ENCODE results near the gene HCFC1.

The HCFC1 gene

DNA sequence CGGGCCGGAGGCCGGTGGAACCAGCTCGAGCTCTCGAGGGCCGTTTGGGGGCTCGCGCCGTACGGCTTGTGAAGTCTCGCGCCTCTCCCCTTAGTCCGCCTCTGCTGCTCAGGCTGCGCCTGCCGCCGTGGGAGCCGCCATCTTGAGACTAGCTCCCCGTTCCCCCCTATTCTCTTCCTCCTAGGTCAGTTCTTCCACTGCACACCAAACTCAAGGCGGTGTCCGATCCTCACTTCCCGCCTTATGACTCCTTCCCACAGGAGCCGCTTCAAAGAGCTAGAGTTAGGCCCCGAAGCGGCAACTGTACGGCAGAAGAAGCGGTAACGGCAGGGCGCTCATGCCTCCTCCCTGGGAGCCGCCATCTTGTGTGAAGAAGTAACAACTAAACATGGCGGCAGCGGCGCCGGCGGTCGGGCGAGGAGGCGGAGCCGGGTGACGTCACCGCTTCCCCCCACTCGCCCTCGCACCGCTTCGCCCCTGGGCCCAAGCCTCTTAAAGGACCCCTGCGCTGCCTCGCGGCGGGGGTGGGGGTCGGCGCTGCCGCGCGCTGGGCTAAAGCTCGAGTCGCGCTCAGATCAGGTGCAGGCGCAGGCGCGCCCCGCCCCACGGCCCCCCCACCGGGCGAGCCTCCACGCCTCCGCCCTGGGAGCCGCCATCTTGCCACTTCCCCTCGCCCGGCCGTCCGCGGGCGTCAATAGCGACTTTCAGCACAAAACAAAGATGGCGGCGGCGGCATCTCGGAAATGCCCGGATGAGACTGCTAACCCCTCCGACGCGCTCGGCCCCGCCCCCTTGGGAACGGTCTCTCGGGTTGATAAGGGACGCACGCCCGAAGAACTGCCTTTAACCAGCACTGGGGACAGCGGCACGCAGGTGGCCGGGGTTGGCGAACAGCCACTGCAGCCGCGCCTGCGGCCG, at the start of gene HCFC1:
TSS of gene HCFC1 (minus strand) at position 369 of the 918 bp plus-strand sequence. CDS start 978 bp downstream, outside the sequence.
- peak; percentile 69 for DNase-seq (ENCODE audit: low read depth, low spot score)

DNA sequence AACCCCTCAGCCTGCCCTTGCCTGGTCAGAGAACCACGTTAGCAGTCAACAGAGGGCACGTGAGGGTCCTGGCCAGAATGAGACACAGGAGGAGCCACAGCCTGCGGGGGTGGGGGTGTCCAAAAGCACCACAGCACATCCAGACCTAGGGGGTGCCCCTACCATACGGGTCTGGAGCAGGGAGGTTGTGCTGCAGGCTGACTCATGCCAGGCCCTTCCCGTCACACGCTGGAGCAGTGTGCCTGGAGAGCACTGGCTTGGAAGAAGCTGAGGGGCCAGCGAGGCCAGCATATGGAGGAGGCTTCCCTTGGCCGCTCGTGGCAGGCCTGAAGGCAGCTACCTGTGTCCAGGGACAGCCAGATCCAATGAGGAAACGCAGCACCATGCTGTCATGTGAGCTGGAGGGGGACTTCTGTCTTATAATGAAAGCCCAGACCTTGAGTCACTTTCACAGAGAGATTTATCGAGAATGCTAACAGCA, 49.6 kb upstream of the HCFC1 start:
- DNase-seq (ENCODE audit: low read depth, low spot score) = no peak

DNA sequence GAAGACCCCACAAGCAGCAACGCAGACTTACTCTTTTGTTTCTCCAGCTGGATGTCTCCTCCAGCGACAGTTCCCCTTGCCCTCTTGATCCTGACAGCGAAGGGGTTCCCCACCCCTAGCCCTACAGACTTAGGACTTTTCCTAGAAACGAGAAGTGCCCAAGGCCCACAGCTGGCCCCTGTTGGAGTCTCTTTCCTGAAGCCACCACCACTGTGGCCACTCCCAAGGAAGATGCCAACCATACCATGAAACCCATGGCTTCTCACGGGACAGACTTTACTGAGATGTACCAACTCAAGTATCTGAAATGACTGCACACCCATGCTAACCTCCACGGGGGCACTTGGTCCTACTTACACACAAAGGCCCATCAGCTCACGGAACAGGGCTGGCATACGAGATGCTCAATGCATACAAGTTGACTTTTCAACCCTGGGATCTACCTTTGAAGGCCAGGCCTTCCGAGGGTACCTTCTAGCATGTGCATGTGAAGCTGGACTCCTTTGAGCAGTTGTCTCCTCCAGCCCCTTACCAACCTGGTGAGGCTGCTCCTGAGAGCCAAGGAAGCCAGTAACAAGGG, 49.0 kb upstream of the HCFC1 start:
- DNase-seq (ENCODE audit: low read depth, low spot score) = no peak

DNA sequence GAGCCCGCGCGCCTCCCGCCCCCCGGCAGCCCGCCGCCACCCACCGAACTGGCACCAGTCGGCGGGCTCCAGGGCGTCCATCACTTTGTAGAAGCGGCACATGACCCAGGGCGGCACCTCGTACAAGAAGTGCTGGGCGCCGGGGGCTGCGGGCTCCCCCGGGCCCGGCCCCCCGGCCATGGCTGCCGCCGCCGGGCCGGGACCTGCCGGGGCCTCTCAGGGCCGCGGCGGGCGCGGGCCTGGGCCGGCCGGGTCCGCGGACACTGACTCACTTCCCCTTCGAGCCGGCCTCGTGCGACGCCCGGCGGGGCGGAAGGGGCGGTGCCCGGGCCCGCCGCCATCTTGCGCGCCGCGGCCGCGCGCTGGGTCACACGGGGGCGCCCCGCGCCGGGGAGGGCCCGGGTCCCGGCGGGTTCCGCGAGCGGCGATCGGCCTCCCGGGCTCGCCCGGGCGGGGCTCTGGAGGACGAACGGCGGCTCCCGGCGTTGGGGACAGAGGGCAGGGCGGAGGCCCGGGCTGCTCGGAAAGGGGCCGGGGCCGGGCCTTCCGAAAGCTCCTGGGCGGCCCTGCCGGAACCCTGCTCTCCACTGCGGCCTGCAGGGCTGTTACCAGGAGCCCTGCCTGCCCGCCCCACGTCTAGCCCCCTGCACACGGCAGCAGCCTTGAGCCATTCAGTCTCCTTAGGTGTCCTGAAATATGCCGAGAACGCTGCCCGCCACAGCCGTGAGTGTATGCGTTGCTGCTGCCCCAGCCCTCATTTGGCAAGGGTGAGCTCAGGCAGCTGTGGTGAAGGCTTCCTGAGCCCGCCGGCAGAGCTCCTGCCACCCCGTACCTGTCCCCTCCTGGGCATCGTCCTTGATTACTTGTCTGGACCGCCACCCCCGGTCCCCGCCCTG, 48.3 kb upstream of the HCFC1 start, which contains the start of gene IRAK1:
TSS of gene IRAK1 (minus strand) at position 270 of the 896 bp plus-strand sequence. CDS start at position 180, 90 bp downstream.
- no peak for DNase-seq (ENCODE audit: low read depth, low spot score)

DNA sequence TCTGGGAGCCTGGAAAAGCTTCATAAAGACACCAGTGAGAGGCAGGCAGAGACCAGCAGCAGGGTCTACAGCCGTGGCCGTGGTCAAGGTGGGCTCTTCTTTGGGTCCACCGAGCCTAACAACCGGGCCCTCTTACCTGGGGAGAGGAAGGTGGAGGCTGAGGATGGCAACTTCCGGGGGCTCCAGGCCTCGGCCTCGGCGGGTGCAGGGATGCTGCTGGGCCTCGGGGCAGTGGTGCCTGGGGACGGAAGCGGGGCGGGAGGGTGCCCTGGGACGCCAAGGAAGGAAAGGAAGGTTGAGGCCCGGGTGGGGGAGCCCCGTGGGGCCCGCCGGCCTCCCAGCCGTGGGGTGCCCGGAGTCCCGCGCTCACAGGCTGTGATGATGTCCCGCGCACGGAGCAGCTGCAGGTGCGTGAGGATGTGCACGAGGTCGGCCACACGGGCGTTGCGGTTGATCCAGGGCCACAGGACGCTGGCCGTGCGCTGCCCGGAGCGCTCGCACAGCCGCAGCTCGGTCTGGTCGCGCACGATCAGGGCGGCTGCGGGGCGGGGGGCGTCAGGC, 47.5 kb upstream of the HCFC1 start:
- DNase-seq (ENCODE audit: low read depth, low spot score) = no peak

DNA sequence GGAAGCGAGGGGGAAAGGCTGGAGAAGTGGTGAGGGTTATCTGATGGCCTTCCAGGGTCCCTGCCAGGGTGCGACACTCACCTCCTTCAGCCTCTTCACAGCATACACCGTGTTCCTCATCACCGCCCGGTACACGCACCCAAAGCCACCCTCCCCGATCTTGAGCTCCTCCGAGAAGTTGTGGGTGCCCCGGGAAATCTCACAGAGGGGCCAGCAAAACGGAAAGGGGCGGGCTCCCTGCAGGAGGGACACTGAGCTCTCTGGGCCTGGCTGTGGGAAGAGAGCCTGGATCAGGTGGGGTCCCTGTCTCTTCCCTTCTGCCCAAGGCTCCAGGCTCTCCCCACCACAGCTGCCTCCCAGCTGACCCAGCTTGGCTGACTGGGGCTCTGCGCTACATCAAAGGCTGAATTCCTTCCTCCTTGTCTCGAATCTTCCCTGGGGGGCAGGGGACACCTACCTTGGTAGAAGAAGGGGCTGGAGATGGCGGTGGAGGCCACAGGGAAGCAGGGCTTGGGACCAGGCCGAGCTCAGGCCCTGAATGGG, 47.0 kb upstream of the HCFC1 start:
- DNase-seq (ENCODE audit: low read depth, low spot score) = no peak

DNA sequence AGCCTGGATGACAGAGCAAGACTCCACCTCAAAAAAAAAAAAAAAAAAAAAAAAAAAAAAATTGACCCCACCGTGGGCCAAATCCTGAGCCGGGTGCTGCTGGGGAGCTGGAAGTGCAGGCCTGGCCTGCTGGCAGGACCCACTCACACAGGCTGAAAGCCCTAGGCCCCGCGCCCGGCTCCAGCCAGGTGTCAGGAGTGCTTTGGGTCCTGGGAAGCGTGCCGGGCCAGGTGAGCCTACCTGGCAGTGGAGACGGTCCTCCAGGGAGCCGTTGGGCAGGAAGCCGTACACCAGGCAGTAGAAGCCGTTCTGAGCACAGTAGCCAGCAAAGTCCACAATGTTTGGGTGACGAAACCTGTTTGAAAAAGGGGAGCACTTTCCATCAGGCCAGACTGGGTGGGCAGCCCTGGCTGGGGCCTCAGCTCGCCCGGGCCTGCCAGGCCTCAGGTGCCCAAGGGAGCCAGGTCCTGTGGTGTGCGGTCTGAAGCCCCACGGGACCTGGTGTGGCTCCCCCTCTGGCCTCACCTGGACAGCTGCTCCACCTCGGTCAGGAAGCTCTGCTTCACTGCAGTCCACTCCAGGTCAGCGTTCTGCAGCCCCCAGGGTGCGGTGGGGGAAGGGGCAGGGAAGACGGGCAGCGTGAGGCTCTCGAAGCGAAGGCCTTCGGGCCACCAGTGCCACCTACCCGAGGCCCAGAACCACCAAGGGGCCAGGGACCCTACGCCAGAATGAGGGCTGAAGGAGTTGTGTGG, 46.3 kb upstream of the HCFC1 start:
- no peak for DNase-seq (ENCODE audit: low read depth, low spot score)

DNA sequence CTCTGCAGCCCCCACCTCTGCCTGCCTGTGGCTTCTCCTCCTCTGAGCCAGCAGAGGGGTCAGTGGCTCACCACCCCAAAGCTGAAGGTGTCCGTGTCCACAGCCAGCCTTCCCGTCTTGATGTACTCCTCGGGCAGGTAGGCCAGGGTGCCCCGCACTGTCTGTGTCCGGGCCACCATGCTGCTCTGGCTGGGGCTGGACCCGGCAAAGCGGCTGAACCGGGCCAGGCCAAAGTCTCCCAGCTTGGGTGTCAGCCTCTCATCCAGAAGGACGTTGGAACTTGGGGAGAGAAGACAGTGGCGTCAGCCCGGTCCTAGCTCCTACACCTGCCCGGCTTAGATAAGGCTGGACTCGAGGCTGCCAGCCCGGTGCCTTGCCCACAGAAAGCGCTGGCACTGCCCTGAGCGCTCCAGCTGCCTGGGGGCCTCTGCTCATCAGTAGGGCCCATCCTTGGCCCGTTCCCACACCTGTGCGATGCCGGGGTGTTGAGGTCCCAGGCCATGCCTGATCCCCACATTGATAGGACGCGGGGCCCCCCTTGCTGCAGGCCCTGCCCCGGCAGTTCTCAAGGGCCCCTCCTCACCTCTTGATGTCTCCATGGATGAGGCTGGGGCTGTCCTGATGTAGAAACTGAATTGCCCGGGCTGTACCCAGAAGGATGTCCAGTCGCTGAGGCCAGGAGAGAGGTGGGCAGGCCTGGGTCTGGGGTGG, 44.9 kb upstream of the HCFC1 start:
- DNase-seq (ENCODE audit: low read depth, low spot score) = no peak

DNA sequence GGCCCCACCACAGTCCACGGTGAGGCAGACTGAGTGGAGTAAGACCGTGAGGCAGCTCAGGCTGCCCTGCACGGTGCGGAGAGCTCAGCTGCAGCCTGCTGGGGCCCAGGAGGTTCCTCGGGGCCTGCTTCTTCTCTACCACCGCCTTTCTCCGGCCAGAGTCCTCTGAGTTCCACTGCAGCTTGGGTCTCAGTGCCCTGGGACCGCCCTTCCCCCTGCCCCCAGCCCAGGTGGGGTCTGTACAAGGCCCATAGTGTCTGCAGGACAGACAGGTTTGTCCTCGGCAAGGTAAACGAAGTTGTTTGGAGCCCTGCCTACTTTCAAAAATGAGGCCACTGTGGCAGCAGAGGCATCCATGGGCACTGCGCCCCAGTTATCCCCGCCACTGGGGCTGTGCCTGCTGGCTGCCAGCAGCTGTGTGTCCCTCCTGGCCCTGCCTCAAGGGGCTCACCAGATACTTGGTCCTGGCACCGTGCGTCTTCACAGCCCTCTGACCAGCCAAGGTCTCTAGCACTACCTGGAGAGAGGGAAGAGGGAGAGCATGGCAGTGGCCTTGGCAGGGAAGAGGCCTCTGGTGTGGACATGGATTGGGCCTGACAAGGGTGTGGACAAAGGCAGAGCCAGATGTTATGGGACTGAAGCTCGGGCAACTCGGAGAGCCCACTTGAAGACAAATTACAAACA, 44.1 kb upstream of the HCFC1 start:
- DNase-seq (ENCODE audit: low read depth, low spot score) = no peak

DNA sequence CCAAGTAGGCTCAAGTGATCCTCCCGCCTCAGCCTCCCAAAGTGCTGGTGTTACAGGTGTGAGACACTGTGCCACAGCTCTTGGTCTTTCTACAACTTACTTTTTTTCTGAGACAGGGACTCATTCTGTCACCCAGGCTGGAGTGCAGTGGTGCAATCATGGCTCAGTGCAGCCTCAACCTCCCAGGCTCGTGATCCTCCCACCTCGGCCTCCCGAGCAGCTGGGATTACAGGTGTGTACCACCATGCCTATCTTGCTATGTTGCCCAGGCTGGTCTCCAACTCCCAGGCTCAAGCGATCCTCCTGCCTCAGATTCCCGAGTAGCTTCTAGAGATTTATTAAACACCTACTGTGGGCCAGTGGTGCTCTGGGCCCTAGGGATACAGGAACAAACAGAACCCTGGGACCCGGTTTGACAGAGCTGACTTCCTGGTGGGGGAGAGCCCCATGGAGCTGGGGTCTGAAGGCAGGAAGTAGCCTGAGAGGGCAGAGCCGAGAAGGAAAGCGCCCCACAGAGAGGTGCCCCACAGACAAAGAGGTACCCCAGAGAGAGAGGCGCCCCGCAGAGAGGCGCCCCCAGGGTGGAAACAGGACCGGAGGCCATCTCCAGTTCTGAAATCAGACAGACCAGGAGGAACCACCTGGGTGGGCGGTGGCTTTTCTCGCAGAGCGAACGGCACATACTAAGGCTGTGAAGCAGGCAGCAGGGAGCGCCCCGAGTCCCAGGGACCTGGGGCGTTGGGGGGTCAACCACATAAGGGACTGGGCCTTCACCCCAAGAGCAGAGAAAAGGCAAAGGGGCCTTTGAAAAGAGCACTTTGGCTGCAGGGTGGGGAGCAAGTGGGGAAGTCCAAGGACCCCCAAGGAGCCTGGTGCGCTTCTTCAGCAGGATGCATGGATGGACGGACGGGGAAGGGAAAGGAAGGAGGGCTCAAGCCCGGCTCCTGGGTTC, 43.1 kb upstream of the HCFC1 start:
- DNase-seq (ENCODE audit: low read depth, low spot score) = no peak

DNA sequence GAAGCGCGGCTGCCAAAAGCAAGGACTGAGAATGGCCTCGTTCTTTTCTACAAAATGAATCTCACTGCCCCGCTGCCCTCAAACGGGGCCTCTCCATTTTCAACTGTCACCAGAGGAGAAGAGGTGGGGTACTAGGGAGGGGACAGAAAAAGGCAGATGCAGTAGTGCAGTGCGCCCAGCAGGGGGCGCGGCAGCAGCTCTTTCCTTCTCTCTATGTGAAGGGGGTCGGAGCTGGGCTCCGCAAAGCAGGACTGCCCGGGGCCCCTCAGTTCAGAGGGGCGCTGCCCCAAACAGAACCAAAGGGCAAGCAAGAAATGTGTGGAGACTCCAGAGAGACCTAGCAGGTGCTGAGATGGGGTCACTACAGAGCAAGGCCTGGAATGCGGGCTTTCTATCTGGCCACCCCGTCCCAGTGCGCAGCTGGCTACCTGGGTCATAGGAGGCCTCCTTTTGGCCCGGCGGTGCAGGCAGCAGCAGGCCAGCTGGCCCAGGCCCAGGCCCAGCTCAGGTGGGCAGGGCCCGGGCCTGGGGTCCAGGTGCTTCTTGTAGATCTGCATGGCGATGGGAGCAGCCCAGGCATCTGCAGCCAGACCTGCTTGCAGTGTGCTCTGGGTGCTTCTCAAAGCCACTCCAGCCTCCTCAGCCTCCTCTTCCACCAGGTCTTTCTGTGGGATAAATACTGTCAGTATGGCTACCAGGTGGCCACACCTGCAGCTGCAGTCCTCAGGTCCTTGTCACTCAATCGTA, 42.2 kb upstream of the HCFC1 start:
- no peak for DNase-seq (ENCODE audit: low read depth, low spot score)

DNA sequence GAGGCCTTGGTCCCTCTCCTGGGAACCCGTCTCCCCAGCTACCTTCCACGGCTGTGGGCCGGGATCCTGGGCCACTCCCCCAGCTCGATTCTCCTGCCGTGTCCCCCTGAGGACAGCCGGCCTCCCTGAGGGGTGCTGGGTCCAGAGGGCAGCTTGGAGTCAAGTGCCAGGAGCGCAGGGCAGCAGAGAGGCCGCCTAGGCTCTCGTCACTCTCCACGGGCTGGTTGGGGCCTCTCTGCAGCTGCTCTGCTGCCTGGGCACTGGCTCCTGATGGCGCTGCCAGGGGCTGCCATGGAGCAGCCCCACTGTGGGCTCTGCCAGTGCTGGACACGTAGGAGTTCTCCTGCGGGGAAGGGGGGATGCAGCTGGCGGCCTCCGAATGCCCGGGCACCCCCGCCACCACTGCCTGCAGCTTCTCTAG, 41.4 kb upstream of the HCFC1 start:
- no peak for DNase-seq (ENCODE audit: low read depth, low spot score)

DNA sequence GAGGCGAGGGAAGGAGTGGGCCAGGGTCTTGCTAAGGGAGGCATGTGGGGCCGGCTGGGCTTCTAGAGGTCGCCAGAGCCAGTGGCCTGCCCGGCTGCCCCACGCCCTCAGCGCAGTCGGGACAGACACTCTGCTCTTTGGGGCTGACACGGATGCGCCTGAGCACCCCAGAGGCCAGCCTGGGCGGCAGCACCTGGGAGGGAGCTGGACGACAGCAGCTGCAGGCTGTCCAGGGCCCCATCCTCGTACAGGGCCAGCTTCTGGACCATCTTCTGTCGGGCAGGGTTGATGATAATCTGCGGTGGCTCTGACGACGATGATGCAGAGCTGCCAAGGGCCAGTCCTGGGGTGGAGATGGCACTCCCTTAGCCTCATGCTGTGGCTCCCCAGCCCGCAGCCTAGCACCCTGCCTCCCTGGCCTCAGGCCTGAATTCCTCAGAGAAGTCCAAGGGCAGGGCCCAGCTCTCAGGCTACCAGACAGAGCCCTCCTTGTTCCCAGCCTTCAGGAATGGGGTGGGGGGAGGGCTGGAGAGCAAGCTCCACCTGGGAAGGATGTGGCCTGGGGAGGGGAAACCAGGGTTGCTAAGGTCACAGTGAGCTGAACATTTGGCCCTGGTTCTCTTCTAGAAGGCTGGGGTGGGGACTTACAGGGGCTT, 40.8 kb upstream of the HCFC1 start:
- no peak for DNase-seq (ENCODE audit: low read depth, low spot score)

DNA sequence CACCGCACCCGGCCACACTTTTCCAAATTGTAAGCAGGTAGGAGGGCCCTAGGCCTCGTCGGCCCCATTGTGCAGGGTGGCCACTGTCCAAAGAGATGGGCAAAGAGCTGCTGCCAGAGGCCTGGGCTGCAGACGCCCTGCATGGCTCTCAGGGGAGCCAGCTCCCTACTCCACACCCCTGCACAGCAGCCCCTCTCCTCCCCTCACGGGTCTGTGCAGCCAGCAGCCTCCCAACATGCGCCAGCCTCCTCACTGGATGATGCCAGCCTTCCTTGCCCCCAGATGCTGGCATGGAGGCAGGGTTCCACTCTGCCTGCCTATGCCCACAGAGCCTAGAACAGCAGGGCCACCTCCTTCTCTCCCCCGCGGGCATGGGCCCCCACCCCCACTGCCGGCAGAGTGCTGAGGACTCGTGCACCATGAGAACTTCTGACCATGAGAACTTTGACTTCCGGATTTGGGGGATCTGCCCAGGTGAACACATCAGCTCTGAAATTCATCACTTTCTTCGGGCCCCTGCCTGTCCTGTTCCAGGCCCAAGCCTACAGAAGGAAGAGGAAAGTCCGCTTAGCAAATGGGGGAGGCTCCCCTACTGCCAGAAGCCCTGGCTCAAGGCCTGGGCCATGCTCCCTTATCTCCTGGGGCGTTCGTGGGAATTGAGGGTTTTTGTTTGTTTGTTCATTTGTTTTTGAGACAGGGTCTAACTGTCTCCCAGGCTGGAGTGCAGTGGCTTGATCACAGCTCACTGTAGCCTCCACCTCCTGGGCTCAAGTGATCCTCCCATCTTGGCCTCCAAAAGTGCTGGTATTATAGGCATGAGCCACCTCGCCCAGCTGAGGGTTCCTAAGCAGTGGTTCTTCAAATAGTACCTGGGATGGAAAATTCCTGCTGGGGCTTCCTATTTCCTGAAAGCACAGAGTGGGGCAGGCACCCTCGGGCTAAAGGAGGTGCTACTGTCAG, 40.0 kb upstream of the HCFC1 start:
- DNase-seq (ENCODE audit: low read depth, low spot score) = no peak

DNA sequence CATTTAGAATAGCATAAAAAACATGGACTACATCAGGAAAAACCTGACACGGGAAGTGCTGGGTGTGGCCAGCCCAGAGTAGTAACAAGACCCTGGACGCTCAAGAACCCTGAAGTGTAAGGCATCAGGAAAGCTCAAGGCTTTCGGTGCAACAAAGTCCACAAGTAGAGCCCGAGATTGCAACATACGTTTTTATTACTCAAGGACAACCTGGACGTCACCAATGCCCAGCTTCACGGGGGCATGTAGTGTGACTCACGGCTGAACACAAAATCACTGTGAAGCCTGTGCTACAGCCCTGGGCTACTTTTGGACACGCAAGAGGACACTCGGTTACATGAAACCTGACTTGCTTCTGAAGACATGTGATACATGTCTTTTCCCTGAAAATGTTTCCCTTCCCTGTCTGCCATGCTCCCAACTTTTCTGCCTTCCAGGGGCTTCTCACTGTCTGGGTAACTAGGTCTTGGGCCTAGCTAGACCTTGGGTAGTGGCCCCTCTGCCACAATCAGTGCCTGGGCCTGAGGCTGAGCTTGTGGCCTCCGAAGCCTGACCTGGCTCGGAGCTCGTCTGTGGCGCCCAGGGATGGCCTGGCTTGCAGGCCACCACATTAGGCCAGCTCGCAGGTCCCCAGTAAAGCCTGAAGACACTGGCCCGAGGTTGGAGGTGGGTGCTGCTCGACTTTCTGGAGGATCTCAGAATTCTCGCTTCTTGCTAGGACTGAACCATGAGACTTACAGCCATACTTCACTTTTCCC, 38.9 kb upstream of the HCFC1 start:
- no peak for DNase-seq (ENCODE audit: low read depth, low spot score)
